Iris pigment epithelial cell (primary cell): Measurements from ENCODE around the gene LEAP2.
A peak's percentile ranks its signal among the peaks of the same experiment; 100 is the strongest.

Source experiments
- DNase-seq: peaks from one replicate; pipeline ENCODE4 v3.0.0-alpha.2; 2011; ENCODE audit warnings: low read depth

LEAP2 gene

GRCh38 chr5:132877938-132878337 lies 4.5 kb downstream of the LEAP2 start:
- peak; percentile 63 for DNase-seq

- DNase-seq: peak; percentile 69
Observed at GRCh38 chr5:132883261-132883834, 9.9 kb downstream of the LEAP2 start.

GRCh38 chr5:132884548-132884947 lies 11.1 kb downstream of the LEAP2 start:
- DNase-seq: no peak

GRCh38 chr5:132886064-132886823 lies 12.8 kb downstream of the LEAP2 start:
- no peak for DNase-seq

DNA sequence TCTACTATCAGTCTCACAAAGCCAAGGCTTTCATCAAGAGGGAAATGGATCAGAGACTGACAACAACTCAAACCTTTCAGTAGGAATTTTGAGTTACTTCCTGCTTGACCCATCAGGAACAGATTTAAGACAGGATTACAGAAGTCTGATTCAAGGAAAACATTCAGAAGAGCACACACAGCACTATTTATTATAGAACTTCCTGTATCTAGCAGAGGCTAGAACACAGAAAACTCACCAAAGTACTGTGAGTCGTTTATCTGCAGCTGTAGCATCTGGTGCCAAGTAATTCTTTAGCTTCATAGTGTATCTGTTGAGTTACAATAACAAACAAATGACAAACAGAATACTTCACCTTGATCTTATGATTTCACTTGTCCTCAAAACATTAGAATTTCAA lies 13.8 kb downstream of the LEAP2 start:
- DNase-seq: peak; percentile 39

- no peak for DNase-seq
Observed at GRCh38 chr5:132889501-132889900, 16.0 kb downstream of the LEAP2 start.

- no peak for DNase-seq
Observed at GRCh38 chr5:132890817-132891216, 17.3 kb downstream of the LEAP2 start.

- no peak for DNase-seq
Observed at GRCh38 chr5:132895719-132896305, 22.3 kb downstream of the LEAP2 start.

- no peak for DNase-seq
Observed at GRCh38 chr5:132896685-132897084, 23.2 kb downstream of the LEAP2 start.

DNA sequence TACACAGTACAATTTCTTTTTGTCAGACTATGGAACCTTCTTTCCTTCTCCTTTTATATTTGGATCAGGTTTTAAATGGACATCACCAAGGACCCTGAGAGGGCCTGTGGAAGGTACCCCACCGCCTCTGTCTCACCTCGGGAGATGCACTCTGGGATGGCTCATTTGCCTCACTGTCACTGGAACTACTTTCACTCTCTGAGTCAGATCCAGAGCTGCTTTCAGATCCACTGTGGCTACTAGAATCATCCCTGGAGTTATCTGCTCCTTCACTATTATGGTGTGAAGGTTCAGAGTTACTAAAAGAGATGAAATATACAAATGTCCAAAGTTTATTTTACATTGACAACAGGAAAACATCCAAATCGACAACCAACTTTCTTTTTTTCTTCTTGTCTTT lies 24.6 kb downstream of the LEAP2 start:
- no peak for DNase-seq

DNA sequence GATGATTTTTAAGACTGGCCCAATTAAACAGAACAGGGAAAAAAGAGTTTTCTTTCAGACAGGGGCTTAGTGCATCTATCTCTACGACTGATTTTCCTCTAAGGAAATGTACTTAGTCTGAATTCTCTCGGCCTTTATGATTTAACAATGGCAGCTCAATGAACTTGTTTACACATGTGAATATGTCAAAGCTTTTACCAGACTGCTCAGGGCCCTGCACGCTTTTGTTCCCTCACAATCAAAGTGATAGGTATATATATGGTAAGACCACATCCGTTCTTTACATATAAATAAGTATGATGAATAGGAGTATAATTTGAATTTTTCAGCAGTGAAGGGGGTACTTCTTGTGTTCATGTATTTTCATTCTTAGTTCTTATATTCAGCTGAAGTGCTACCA lies 27.6 kb downstream of the LEAP2 start:
- DNase-seq: no peak

GRCh38 chr5:132901730-132902129 lies 28.3 kb downstream of the LEAP2 start:
- no peak for DNase-seq

- DNase-seq: peak; percentile 78
Observed at GRCh38 chr5:132905938-132906337, 32.5 kb downstream of the LEAP2 start.

DNA sequence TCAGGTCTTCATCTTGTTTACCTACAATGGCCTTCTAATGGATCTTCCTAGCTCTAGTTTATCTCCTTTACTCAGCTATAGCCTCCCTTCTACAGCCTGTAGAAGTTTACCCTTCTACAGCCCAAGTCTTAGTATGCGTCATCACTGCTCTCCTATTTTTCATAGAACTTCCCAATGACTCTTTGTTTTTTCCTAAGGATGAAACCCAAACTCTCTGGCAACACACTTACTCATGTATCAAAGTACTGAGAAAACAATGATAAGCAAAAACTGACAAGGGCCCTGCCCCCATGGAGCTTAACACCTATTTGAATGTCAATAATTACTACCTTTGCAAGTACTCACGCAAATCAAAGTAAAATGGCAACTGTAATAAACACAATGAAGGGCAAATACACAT lies 33.7 kb downstream of the LEAP2 start:
- DNase-seq: no peak

- no peak for DNase-seq
Observed at GRCh38 chr5:132909702-132910101, 36.2 kb downstream of the LEAP2 start.

DNA sequence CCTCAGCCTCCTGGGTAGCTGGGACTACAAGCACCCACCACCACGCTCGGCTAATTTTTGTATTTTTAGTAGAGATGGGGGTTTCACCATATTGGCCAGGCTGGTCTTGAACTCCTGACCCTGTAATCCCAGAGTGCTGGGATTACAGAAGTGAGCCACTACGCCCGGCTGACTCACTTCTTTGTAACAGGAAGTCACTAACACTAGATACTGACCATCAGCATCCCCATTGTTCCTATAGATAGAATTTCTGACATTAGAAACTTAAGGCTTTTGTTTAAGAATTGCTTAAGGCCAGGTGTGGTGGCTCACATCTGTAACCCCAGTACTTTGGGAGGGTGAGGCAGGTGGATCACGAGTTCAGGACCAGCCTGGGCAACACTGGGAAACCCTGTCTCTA lies 42.2 kb downstream of the LEAP2 start:
- peak; percentile 26 for DNase-seq

DNA sequence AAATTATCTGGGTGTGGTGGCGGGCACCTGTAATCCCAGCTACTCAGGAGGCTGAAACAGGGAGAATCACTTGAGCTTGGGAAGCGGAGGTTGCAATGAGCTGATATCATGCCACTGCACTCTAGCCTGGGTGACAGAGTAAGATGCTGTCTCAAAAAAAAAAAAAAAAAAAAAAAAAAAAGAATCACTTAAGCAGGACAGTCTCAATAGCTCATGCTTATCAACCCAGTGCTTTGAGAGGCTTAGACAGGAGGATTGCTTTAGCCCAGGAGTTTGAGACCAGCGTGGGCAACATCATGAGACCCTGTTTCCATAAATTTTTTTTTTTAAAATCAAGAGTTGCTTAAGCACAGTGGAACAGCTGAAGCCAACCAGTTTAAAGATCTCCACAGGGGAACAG lies 42.6 kb downstream of the LEAP2 start:
- no peak for DNase-seq
